ENCODE data around the gene UBE2M. TPM values are rescaled to one million over a fixed set of nuclear protein-coding genes. Genes with fewer than 3 reads are reported as not detected.
"Not testable (repeated sequence)": the region's sequence is repeated elsewhere in the genome, so short reads cannot be mapped to it uniquely, and the experiment has no call there.

The UBE2M gene
- total RNA-seq, 1 donor = 54.6 TPM

GRCh38 chr19:58581227-58582141 is 23.1 kb upstream of the UBE2M start:
- Histone ChIP-seq H3K79me2 (ENCODE audit: insufficient read depth, low read length) (peaks cover 59% of the 10 kb centered on the region), H3K4me1 (ENCODE audit: insufficient read depth, low read length) (peaks cover 17% of the 10 kb centered on the region), H2AFZ (ENCODE audit: low read length) (peak overlapping the region; percentile 84), H3K9me3 (ENCODE audit: low read depth, low read length) (no peaks in the 10 kb centered on the region), H3K4me3 (ENCODE audit: insufficient read depth, low read length) (no peak overlapping the region), H3K27me3 (ENCODE audit: insufficient read depth, low read length) (no peaks in the 10 kb centered on the region), H3K27ac (ENCODE audit: low read depth, low read length) (peak overlapping the region; percentile 49), H3K4me2 (ENCODE audit: insufficient read depth, low read length) (peak overlapping the region; percentile 55), H4K20me1 (ENCODE audit: insufficient read depth, low read length) (peaks cover 2% of the 10 kb centered on the region), H3K36me3 (ENCODE audit: insufficient read depth, low read length) (peaks cover 17% of the 10 kb centered on the region)
- peak; percentile 99 for TF ChIP-seq CTCF (IDR thresholded peaks at IDR 0.05; ENCODE audit: extremely low read depth, low read depth, low read length)
- peak; percentile 92 for DNase-seq (ENCODE audit: insufficient read length, low spot score, missing footprints)

GRCh38 chr19:58579473-58580142 is 21.2 kb upstream of the UBE2M start:
- H3K79me2 ChIP-seq (ENCODE audit: insufficient read depth, low read length) = peaks cover 64% of the 10 kb centered on the region
- H3K4me2 ChIP-seq (ENCODE audit: insufficient read depth, low read length) = no peak overlapping the region
- H3K4me3 ChIP-seq (ENCODE audit: insufficient read depth, low read length) = no peak overlapping the region
- peaks cover 2% of the 10 kb centered on the region for H4K20me1 ChIP-seq (ENCODE audit: insufficient read depth, low read length)
- H2AFZ ChIP-seq (ENCODE audit: low read length) = no peak overlapping the region
- no peak for DNase-seq (ENCODE audit: insufficient read length, low spot score, missing footprints)
- H3K27ac ChIP-seq (ENCODE audit: low read depth, low read length) = no peak overlapping the region
- no peaks in the 10 kb centered on the region for H3K9me3 ChIP-seq (ENCODE audit: low read depth, low read length)
- peaks cover 17% of the 10 kb centered on the region for H3K36me3 ChIP-seq (ENCODE audit: insufficient read depth, low read length)
- no peak for TF ChIP-seq CTCF (IDR thresholded peaks at IDR 0.05; ENCODE audit: extremely low read depth, low read depth, low read length)
- no peaks in the 10 kb centered on the region for H3K27me3 ChIP-seq (ENCODE audit: insufficient read depth, low read length)
- H3K4me1 ChIP-seq (ENCODE audit: insufficient read depth, low read length) = peaks cover 13% of the 10 kb centered on the region

- no peak overlapping the region for H3K4me3 ChIP-seq (ENCODE audit: insufficient read depth, low read length)
- H3K4me1 ChIP-seq (ENCODE audit: insufficient read depth, low read length) = peaks cover 22% of the 10 kb centered on the region
- no peak overlapping the region for H2AFZ ChIP-seq (ENCODE audit: low read length)
- no peaks in the 10 kb centered on the region for H3K27me3 ChIP-seq (ENCODE audit: insufficient read depth, low read length)
- peaks cover 59% of the 10 kb centered on the region for H3K79me2 ChIP-seq (ENCODE audit: insufficient read depth, low read length)
- no peak for DNase-seq (ENCODE audit: insufficient read length, low spot score, missing footprints)
- H3K36me3 ChIP-seq (ENCODE audit: insufficient read depth, low read length) = peaks cover 14% of the 10 kb centered on the region
- H4K20me1 ChIP-seq (ENCODE audit: insufficient read depth, low read length) = peaks cover 2% of the 10 kb centered on the region
- H3K9me3 ChIP-seq (ENCODE audit: low read depth, low read length) = no peaks in the 10 kb centered on the region
- no peak for TF ChIP-seq CTCF (IDR thresholded peaks at IDR 0.05; ENCODE audit: extremely low read depth, low read depth, low read length)
- H3K27ac ChIP-seq (ENCODE audit: low read depth, low read length) = no peak overlapping the region
- H3K4me2 ChIP-seq (ENCODE audit: insufficient read depth, low read length) = no peak overlapping the region
Observed at GRCh38 chr19:58578012-58578925, 19.9 kb upstream of the UBE2M start.

GRCh38 chr19:58577581-58577980 is 19.2 kb upstream of the UBE2M start:
- not testable (repeated sequence) for H2AFZ ChIP-seq (ENCODE audit: low read length); H3K4me2 ChIP-seq (ENCODE audit: insufficient read depth, low read length); H3K9me3 ChIP-seq (ENCODE audit: low read depth, low read length); H3K27me3 ChIP-seq (ENCODE audit: insufficient read depth, low read length); H4K20me1 ChIP-seq (ENCODE audit: insufficient read depth, low read length); H3K4me3 ChIP-seq (ENCODE audit: insufficient read depth, low read length); DNase-seq (ENCODE audit: insufficient read length, low spot score, missing footprints); H3K36me3 ChIP-seq (ENCODE audit: insufficient read depth, low read length); H3K27ac ChIP-seq (ENCODE audit: low read depth, low read length)
- Histone ChIP-seq H3K4me1 (ENCODE audit: insufficient read depth, low read length) (peaks cover 22% of the 10 kb centered on the region), H3K79me2 (ENCODE audit: insufficient read depth, low read length) (peaks cover 53% of the 10 kb centered on the region)
